SK-N-SH (cell line): Measurements from ENCODE around the gene STEAP2.
"Not testable (repeated sequence)": the region's sequence is repeated elsewhere in the genome, so short reads cannot be mapped to it uniquely, and the experiment has no call there.

Source experiments
- CTCF ChIP-seq: fragments of 200-600 bp; sonication (generic); IDR thresholded peaks from 2 replicates; pipeline ENCODE4 v1.6.1; 2017; ENCODE audit warnings: antibody characterized with exemption, mild to moderate bottlenecking, moderate library complexity
- ELF1 ChIP-seq: IDR thresholded peaks from 2 replicates; pipeline ENCODE4 v1.4.0; 2012
- EP300 ChIP-seq, 2 experiments: IDR thresholded peaks; 2 replicates each; pipeline versions ENCODE4 v1.4.0 to v1.6.1; 2012; ENCODE audit warnings: borderline replicate concordance in 1 of 2, low read depth in 1 of 2, low read length in 1 of 2
- FOSL2 ChIP-seq: IDR thresholded peaks from 2 replicates; pipeline ENCODE4 v1.4.0; 2012; ENCODE audit warnings: low read depth, mild to moderate bottlenecking, moderate library complexity, borderline replicate concordance
- MXI1 ChIP-seq: IDR thresholded peaks from 2 replicates; pipeline ENCODE4 v1.6.1; 2012; ENCODE audit warnings: mild to moderate bottlenecking, low read depth, low read length, improper control_type of control experiment
- NRF1 ChIP-seq: IDR thresholded peaks from 2 replicates; pipeline ENCODE4 v1.6.1; 2012; ENCODE audit warnings: low read depth, mild to moderate bottlenecking, low read length
- POLR2AphosphoS5 ChIP-seq: IDR thresholded peaks from 2 replicates; pipeline ENCODE4 v1.6.1; 2012; ENCODE audit warnings: low read depth, low read length
- RAD21 ChIP-seq: IDR thresholded peaks from 2 replicates; pipeline ENCODE4 v1.6.1; 2012; ENCODE audit warnings: mild to moderate bottlenecking, low read length
- RFX5 ChIP-seq: IDR thresholded peaks from 2 replicates; pipeline ENCODE4 v1.6.1; 2012; ENCODE audit warnings: mild to moderate bottlenecking, improper control_type of control experiment, low read length
- SMC3 ChIP-seq: IDR thresholded peaks from 2 replicates; pipeline ENCODE4 v1.6.1; 2012; ENCODE audit warnings: low read depth, low read length, improper control_type of control experiment
- USF1 ChIP-seq: IDR thresholded peaks from 2 replicates; pipeline ENCODE4 v1.4.0; 2012; ENCODE audit warnings: low read depth, borderline replicate concordance

GRCh38 chr7:90186290-90186689 lies 25.2 kb upstream of the STEAP2 start:
- not testable (repeated sequence) for TF ChIP-seq FOSL2; CTCF; NRF1; POLR2AphosphoS5; USF1; ELF1; EP300 (IDR thresholded peaks at IDR 0.05; ENCODE audit: borderline replicate concordance in 1 of 2, low read depth in 1 of 2, low read length in 1 of 2); SMC3; RFX5; RAD21; MXI1
